Skeletal muscle cell (primary cell): ENCODE measurements around the gene PAN2.
A peak's percentile ranks its signal among the peaks of the same experiment; 100 is the strongest.
"Not testable (repeated sequence)": the region's sequence is repeated elsewhere in the genome, so short reads cannot be mapped to it uniquely, and the experiment has no call there.

Source experiments
- DNase-seq: peaks from one replicate; pipeline ENCODE4 v3.0.0-alpha.2; 2010; ENCODE audit warnings: low read depth
- H3K4me3 ChIP-seq: 2 replicates; pipeline ENCODE4 v1.5.1; 2011; ENCODE audit warnings: low read depth, mild to moderate bottlenecking, control low read depth, low read length, moderate library complexity

Gene PAN2

DNA sequence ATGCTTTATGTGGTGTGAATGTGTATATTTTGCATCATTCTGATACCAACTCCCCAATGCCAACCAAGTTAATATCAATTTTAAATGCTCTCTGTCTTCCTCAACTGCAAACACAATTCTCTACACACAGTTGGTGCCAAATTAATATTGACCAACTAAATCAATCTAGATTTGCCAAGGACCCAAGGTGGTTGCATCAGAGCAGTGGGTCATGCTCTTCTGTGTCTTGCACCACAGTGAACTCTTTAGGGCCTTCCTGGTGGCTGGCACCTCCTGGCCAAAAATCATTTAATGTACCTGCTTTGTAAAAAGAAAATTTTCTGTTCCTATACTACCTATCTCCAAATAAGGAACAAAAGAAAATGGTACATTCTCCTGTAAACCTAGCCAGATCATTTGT is 53.0 kb downstream of the PAN2 start:
- no peak for DNase-seq
- H3K4me3 ChIP-seq, result no peak overlapping the region

DNA sequence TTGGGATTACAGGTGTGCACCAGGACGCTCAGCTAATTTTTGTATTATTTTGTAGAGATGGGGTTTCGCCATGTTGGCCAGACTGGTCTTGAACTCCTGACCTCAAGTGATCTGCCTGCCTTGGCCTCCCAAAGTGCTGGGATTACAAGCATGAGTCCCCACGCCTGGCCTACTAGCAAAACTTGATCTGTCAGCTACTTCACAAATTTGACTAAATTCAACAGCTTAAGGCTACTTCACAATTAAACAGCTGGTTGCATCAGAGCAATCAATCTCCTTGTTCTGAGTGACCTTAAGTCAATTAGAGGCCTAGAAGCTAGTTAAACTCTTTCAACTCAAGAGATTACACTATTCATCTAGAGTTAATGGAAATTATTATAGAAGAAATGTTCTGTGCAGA is 54.9 kb downstream of the PAN2 start:
- DNase-seq, result no peak
- no peak overlapping the region for H3K4me3 ChIP-seq

DNA sequence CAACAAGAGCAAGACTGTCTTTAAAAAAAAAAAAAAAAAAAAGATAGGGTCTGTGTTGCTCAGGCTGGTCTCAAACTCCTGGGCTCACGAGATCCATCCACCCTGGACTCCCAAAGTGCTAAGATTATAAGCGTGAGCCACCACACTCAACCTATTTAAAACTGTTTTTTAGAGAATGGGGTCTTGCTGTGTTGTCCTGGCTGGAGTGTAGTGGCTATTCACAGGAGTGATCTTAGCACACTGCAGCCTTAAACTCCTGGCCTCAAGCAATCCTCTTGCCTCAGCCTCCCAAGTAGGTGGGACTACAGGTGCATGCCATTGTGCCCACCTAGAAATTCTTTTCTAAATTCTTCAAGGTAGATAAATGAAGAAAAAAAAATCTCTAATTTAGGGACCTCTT is 59.5 kb downstream of the PAN2 start:
- DNase-seq, result no peak
- H3K4me3 ChIP-seq, result no peak overlapping the region

DNA sequence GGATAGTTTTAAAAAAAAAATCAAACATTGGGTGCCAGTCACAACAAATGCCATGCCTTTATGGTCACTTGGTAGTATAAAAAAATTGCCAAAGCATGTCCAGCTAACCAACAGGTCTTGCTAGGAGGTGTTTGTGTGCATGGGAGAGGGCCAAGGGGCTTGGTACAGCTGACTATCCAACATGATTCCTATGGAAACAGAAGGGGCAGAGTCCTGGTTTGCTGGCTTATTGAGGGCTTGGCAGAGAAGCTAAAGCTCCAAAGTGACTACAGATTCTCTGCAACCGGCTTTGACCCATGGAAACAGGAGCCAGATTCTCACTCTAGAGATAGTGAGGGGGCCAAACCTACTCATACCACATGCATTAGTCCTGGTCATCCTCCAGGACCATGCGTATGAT is 61.3 kb downstream of the PAN2 start:
- DNase-seq, H3K4me3 ChIP-seq: not testable (repeated sequence)

DNA sequence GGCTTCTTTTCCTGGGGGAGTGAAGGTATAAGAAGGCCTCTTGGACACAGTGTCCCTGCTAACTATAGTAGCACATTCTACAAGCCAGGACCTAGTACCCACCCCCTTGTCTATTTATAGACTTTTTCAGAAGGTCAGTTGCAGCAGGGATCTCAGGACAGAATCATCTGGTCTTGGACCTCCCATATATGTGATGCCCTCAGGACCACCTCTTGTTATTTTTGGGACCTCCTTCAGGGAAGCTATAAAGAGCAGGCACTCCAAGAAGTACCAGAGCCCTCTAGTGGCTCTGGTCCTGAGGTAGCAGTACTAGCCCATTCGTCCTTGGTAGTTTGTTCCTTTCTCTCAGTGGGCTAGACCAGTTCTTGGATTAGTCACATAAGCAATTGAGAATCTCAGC is 62.8 kb downstream of the PAN2 start:
- DNase-seq, result no peak

DNA sequence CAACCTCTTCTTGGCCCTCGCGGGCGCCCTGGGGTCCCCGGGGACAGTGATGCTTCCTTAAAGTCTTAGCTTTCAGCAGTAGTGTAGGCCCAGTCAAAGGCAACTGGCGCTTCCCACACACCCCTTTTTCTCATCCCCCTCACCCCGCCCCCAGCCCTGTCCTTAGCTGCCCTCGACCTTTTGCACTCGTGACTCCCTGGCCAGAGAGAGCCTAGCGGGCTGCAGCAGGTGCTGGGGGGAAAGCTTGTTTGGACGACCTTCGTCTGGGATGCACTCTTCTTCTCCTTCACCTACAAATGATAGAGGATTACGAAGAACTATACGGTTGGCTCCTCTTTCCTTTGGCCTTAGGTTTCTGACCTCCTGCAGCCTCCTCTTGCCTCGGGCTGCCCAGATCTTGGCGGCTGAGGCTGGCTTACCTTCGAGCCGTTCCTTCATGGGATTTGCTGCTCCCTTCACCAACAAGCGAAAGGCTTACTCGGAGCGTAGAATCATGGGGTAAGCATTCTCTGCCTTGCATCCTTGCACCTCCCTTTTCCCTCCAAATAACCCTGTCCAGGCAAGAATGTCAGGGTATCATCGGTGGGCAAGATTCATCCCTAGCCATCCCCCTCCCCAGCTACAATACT is 66.2 kb downstream of the PAN2 start:
- DNase-seq, result no peak
- peak overlapping the region; percentile 72 for H3K4me3 ChIP-seq

More for the DNA sequence above, 62.8 kb downstream of the PAN2 start:
- H3K4me3 ChIP-seq, result no peak overlapping the region

DNA sequence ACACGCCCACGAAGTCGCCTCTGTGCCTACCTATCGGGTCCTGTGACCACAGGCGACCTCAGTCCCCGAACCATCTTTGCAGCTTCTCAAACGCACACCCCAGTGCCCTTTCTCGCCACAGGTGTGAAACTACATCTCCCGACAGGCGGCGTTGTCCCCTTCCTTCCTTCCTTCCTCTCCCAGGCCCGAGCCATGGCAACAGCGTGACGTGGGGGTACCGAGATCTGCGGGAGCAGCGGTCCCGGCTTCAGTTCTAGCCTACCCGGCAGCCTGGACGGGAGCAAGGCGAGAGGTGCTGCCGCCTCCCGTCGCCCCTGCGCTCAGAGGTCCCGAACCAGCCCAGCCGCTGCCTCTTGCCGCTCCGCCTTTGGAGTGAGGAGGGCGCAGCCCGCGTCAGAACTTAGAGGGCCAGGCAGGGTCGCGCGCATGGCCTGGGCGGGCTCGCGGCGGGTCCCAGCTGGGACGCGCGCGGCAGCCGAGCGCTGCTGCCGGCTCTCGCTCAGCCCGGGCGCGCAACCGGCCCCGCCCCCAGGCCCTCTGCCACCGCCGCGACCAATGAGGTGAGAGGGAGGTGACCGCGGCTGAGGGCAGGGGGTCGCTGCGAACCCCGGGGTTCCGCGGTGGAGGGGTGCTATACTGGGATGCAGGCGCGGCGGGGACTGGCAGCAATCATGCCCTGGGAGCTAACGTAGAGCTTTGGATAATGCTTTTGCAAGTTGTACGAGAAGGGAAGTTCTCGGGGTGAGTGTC is 66.9 kb downstream of the PAN2 start, which contains the start of gene COQ10A:
COQ10A (plus strand) TSS at position 250 of the 750 bp plus-strand sequence; CDS start at position 427, 177 bp downstream.
- no peak for DNase-seq
- peak within 1 kb of the TSS; percentile 72 for H3K4me3 ChIP-seq
